Nephron progenitor cell (in vitro differentiated cells): ENCODE data around the gene COPS2.
A peak's percentile ranks its signal among the peaks of the same experiment; 100 is the strongest.

ENCODE experiments used
- DNase-seq: peaks from one replicate; pipeline ENCODE4 v3.0.0; 2021
- H3K27ac Mint-ChIP-seq: 2 replicates; pipeline ENCODE4 v1.8.0; 2021; ENCODE audit warnings: mild to moderate bottlenecking, moderate library complexity, mixed read lengths
- H3K27me3 Mint-ChIP-seq: 2 replicates; pipeline ENCODE4 v1.8.0; 2021; ENCODE audit warnings: mild to moderate bottlenecking, low read depth, mixed read lengths; ENCODE audit not compliant: poor library complexity
- H3K36me3 Mint-ChIP-seq: 2 replicates; pipeline ENCODE4 v1.8.0; 2021; ENCODE audit warnings: low read depth, mixed read lengths
- H3K4me1 Mint-ChIP-seq: 2 replicates; pipeline ENCODE4 v1.8.0; 2021; ENCODE audit warnings: mixed read lengths
- H3K4me3 Mint-ChIP-seq: 2 replicates; pipeline ENCODE4 v1.8.0; 2021; ENCODE audit warnings: mild to moderate bottlenecking, moderate library complexity, mixed read lengths
- H3K9me3 Mint-ChIP-seq: 2 replicates; pipeline ENCODE4 v1.8.0; 2021; ENCODE audit warnings: mild to moderate bottlenecking, moderate library complexity, mixed read lengths
- CTCF ChIP-seq: fragments of 200-600 bp; sonication (generic); IDR thresholded peaks from 2 replicates; pipeline ENCODE4 v1.5.0; 2021; ENCODE audit warnings: antibody characterized with exemption

COPS2 gene

GRCh38 chr15:49137861-49138260, 17.5 kb downstream of the COPS2 start:
- no peaks in the 10 kb centered on the region for H3K9me3 Mint-ChIP-seq
- DNase-seq = no peak
- H3K27ac Mint-ChIP-seq = no peak overlapping the region
- no peak for TF ChIP-seq CTCF
- H3K4me3 Mint-ChIP-seq = no peak overlapping the region
- H3K4me1 Mint-ChIP-seq = no peaks in the 10 kb centered on the region
- H3K27me3 Mint-ChIP-seq = peaks cover 1% of the 10 kb centered on the region
- peaks cover 73% of the 10 kb centered on the region for H3K36me3 Mint-ChIP-seq

GRCh38 chr15:49135911-49136310, 19.5 kb downstream of the COPS2 start:
- no peaks in the 10 kb centered on the region for H3K9me3 Mint-ChIP-seq
- TF ChIP-seq CTCF = no peak
- no peak overlapping the region for H3K4me3 Mint-ChIP-seq
- peaks cover 59% of the 10 kb centered on the region for H3K36me3 Mint-ChIP-seq
- no peak for DNase-seq
- no peaks in the 10 kb centered on the region for H3K4me1 Mint-ChIP-seq
- H3K27ac Mint-ChIP-seq = no peak overlapping the region
- no peaks in the 10 kb centered on the region for H3K27me3 Mint-ChIP-seq

- H3K4me1 Mint-ChIP-seq = no peaks in the 10 kb centered on the region
- peaks cover 53% of the 10 kb centered on the region for H3K36me3 Mint-ChIP-seq
- no peaks in the 10 kb centered on the region for H3K9me3 Mint-ChIP-seq
- no peak overlapping the region for H3K4me3 Mint-ChIP-seq
- DNase-seq = no peak
- H3K27me3 Mint-ChIP-seq = no peaks in the 10 kb centered on the region
- TF ChIP-seq CTCF = no peak
- H3K27ac Mint-ChIP-seq = no peak overlapping the region
These were observed 20.0 kb downstream of the COPS2 start for GRCh38 chr15:49135342-49135857.

- no peaks in the 10 kb centered on the region for H3K4me1 Mint-ChIP-seq
- H3K27me3 Mint-ChIP-seq = no peaks in the 10 kb centered on the region
- peaks cover 54% of the 10 kb centered on the region for H3K36me3 Mint-ChIP-seq
- no peaks in the 10 kb centered on the region for H3K9me3 Mint-ChIP-seq
- H3K27ac Mint-ChIP-seq = no peak overlapping the region
- no peak overlapping the region for H3K4me3 Mint-ChIP-seq
- TF ChIP-seq CTCF = no peak
- DNase-seq = no peak
These were observed 20.6 kb downstream of the COPS2 start for GRCh38 chr15:49134683-49135341.

- Mint-ChIP-seq H3K4me1 (no peaks in the 10 kb centered on the region), H3K4me3 (no peak overlapping the region), H3K9me3 (no peaks in the 10 kb centered on the region), H3K27me3 (no peaks in the 10 kb centered on the region), H3K36me3 (peaks cover 57% of the 10 kb centered on the region), H3K27ac (no peak overlapping the region)
- DNase-seq = no peak
- TF ChIP-seq CTCF = no peak
These were observed 24.0 kb downstream of the COPS2 start for GRCh38 chr15:49131403-49131802.

GRCh38 chr15:49124371-49124770, 31.0 kb downstream of the COPS2 start:
- no peak for TF ChIP-seq CTCF
- DNase-seq = no peak
- Mint-ChIP-seq H3K4me3 (no peak overlapping the region), H3K27ac (peak overlapping the region; percentile 36), H3K9me3 (no peaks in the 10 kb centered on the region), H3K36me3 (peaks cover 21% of the 10 kb centered on the region), H3K4me1 (no peaks in the 10 kb centered on the region), H3K27me3 (no peaks in the 10 kb centered on the region)
